ENCODE results near the gene BCAS3.

DNA sequence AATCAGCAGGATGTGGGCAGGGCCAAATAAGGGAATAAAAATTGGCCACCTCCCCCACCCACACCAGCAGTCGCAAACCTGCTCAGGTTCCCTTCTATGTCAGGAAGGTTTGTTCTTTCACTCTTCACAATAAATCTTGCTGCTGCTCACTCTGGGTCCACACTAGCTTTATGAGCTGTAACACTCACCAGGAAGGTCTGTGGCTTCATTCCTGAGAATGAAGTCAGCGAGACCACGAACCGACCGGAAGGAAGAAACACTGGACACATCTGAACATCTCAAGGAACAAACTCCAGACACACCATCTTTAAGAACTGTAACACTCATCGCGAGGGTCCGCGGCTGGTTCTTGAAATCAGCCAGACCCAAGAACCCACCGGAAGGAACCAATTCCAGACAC is 606.5 kb downstream of the BCAS3 start:
- TF ChIP-seq POLR2A (IDR thresholded peaks at IDR 0.05): no peak
- TF ChIP-seq, protein P1, sequence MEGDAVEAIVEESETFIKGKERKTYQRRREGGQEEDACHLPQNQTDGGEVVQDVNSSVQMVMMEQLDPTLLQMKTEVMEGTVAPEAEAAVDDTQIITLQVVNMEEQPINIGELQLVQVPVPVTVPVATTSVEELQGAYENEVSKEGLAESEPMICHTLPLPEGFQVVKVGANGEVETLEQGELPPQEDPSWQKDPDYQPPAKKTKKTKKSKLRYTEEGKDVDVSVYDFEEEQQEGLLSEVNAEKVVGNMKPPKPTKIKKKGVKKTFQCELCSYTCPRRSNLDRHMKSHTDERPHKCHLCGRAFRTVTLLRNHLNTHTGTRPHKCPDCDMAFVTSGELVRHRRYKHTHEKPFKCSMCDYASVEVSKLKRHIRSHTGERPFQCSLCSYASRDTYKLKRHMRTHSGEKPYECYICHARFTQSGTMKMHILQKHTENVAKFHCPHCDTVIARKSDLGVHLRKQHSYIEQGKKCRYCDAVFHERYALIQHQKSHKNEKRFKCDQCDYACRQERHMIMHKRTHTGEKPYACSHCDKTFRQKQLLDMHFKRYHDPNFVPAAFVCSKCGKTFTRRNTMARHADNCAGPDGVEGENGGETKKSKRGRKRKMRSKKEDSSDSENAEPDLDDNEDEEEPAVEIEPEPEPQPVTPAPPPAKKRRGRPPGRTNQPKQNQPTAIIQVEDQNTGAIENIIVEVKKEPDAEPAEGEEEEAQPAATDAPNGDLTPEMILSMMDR (IDR thresholded peaks at IDR 0.05): no peak

All from body of pancreas (tissue), 4 donors.